Vagina (tissue), 2 donors: ENCODE data around the gene MICALL2.

ENCODE experiments used
- CTCF ChIP-seq, 3 experiments: fragments of 450-650 bp in 2 of 3; fragments of 200-600 bp in 1 of 3; sonication (generic) in 1 of 3; IDR thresholded peaks; one replicate each; pipeline ENCODE4 v1.5.1; 2017 to 2019; ENCODE audit warnings: antibody characterized with exemption in 3 of 3, mild to moderate bottlenecking in 2 of 3, moderate library complexity in 2 of 3
- POLR2AphosphoS5 ChIP-seq, 2 donors: sonication (generic); formaldehyde crosslinking; IDR thresholded peaks; one replicate each; pipeline ENCODE4 v1.9.0; 2017; ENCODE audit warnings: antibody characterized with exemption in 2 of 2, mild to moderate bottlenecking in 2 of 2, low read depth in 1 of 2; ENCODE audit not compliant: insufficient read depth in 1 of 2

GRCh38 chr7:1424041-1424440 lies 35.2 kb downstream of the MICALL2 start:
- no peak for TF ChIP-seq CTCF (IDR thresholded peaks at IDR 0.05)
- TF ChIP-seq POLR2AphosphoS5 (IDR thresholded peaks at IDR 0.05; ENCODE audit: insufficient read depth in 1 of 2, low read depth in 1 of 2) = no peak
